ENCODE data around the gene ASIC3. TPM values are rescaled to one million over a fixed set of nuclear protein-coding genes. Genes with fewer than 3 reads are reported as not detected.
"Not testable (repeated sequence)": the region's sequence is repeated elsewhere in the genome, so short reads cannot be mapped to it uniquely, and the experiment has no call there.

The ASIC3 gene
- total RNA-seq, 1 donor from 2014 or later = 5.2 TPM

GRCh38 chr7:151012911-151013347, 35.4 kb upstream of the ASIC3 start:
- intact Hi-C loops (cut with DNase I) = no loop called here
- DNase-seq (ENCODE audit: low spot score) = no peak

GRCh38 chr7:151013356-151013732, 35.0 kb upstream of the ASIC3 start:
- intact Hi-C loops (cut with DNase I) = no loop called here
- no peak for DNase-seq (ENCODE audit: low spot score)

GRCh38 chr7:151013733-151014497, 34.4 kb upstream of the ASIC3 start:
- intact Hi-C loops (cut with DNase I) = no loop called here
- DNase-seq (ENCODE audit: low spot score) = no peak

DNA sequence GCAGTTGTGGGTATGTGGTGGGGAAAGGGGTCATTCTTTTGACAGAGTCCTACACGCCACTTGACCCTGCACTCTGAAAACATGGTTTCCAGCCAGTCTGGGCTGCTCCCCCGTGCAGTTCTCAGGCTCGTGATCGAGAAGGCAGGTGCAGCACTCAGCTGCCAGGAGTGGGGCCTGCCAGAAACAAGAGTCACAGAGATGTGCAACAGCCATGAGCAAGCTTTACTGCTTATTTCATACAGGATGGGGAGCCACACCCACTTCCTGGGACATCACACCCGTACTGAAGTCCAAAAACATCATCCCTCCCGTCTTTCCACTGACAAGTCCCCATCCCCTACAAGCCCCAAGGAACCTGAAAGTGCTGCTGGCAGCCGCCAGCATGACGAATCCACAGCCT, 33.4 kb upstream of the ASIC3 start:
- DNase-seq (ENCODE audit: low spot score) = no peak
- intact Hi-C loops (cut with DNase I) = no loop called here

- no peak for DNase-seq (ENCODE audit: low spot score)
- intact Hi-C loops (cut with DNase I) = no loop called here
Observed at GRCh38 chr7:151015967-151016366, 32.4 kb upstream of the ASIC3 start.

- DNase-seq (ENCODE audit: low spot score) = no peak
- intact Hi-C loops (cut with DNase I) = no loop called here
Observed at GRCh38 chr7:151016505-151016904, 31.8 kb upstream of the ASIC3 start.

DNA sequence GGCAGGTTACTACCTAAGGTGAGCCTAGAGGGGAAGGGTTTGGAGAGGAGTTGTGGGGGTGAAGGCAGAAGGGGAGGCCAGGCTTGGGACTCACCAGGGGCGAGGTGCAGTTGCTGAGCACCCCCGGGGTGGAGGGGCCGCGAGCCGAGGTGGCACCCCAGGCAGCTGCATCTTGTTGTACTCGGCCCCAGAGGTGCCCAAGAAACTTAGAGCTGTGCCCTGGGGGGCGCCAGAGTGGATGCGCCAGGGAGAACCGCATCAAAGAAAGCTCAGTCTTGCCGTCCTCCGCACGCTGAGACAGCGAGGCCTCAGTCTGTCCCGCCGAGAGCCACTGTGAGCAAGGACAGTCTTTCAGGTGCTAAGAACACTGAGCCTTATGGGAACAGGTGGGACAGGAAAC, 31.4 kb upstream of the ASIC3 start:
- no peak for DNase-seq (ENCODE audit: low spot score)
- intact Hi-C loops (cut with DNase I) = no loop called here

- intact Hi-C loops (cut with DNase I) = no loop called here
Observed at GRCh38 chr7:151017370-151017952, 30.9 kb upstream of the ASIC3 start.

DNA sequence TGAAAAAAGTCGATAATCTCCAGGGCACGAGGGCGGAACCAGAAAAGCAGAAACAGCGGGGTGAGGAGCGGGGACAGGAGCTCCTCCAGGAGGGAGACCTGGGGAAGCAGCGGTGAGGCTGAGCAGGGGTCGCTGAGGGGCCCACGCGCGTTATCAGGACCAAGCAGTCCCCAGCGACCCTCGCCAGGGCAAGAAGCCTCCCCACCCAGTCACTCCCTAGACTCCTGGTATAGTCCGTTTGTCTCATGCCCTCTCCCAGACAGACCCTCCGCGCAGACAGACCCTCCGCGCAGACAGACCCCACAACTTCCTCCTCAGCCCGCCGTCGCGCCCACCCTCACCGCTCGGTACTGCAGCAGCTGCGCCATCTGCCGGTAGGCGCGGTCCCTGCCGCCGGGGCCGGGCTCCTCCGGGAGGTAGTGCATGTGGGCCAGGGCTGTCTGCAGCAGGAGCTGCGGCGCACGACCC, 30.3 kb upstream of the ASIC3 start:
- DNase-seq (ENCODE audit: low spot score) = peak; percentile 87
- intact Hi-C loops (cut with DNase I) = loop anchor here (2.0 kb wide), 1 partner anchor 119 kb away; no protein-coding TSS in a partner anchor

More at GRCh38 chr7:151017370-151017952, 30.9 kb upstream of the ASIC3 start:
- DNase-seq (ENCODE audit: low spot score) = no peak

DNA sequence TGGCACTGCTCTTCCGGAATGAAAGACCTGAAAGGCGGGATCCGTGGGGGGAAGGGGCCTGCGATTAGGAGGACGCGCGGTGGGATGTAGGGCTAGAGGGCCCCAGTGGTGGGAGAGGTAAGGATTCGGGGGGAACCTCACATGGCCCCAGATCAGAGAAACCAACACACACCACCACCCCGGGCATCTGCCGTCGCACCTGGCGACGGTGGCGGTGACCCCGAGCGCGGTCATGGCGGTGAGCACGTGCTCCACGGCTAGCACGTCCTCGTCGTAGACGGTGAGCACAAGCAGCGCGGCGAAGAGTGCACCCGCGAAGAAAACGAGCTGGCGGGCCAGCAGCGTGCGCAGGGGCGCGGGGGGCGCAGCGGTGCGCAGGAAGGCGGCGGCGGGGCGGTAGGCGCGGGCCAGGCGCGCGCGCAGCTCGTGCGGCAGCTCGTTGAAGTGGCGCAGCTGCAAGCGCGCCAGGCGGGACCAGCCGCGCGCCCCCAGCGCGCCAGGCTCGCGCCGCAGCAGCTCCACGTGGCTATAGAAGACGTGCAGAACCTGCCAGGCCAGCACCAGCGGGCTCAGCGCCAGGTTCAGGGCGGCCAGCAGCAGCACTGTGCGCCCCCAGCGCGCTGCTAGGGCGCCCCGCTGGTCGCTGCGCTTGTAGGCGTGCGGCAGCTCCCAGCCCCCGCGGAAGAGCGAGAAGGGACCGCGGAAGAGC, 29.8 kb upstream of the ASIC3 start:
- DNase-seq (ENCODE audit: low spot score) = no peak
- intact Hi-C loops (cut with DNase I) = loop anchor here (2.0 kb wide), 1 partner anchor 120 kb away; no protein-coding TSS in a partner anchor

GRCh38 chr7:151019130-151019447, 29.2 kb upstream of the ASIC3 start:
- DNase-seq (ENCODE audit: low spot score) = no peak
- intact Hi-C loops (cut with DNase I) = loop anchor here (2.0 kb wide), 1 partner anchor 120 kb away; no protein-coding TSS in a partner anchor

DNA sequence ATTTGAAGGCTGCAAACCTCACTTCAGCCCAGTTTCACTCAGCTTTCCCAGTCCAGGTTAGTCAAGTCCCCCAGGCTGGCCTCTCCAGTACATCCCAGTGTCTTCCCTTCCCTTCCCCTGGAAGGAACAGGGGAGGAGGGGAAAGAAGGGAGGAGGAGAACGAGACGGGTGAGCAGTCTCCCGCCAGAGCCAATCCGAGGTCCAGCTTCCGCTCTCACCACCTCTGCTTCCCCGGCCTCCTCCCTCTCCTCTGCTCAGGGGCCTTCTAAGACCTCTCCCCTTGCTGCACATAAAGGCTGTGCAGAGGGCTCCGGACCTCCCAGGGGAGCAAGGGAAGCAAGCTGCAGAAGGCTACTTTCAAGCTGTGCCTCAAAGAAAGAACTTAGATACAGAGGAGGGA, 28.1 kb upstream of the ASIC3 start:
- no peak for DNase-seq (ENCODE audit: low spot score)
- intact Hi-C loops (cut with DNase I) = no loop called here

DNA sequence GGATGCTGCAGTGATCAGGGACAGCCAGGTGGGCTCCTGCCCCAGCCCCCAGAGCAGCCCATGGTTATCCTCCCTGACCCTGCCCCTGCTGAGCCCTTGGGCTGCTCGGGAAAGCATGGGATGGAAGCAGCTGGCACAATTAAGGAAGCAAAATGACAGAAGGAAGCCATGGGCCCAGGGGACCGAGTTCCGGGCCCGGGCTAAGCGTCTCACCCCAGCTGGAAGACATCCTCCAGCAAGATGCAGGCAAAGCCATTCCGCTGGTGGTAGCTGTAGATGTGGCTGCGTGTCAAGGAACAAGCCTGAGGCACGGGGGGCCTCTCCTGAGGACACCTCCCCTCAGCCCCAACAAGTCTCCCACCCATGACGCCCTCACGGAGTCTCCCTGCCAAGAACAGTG, 25.1 kb upstream of the ASIC3 start:
- no peak for DNase-seq (ENCODE audit: low spot score)
- intact Hi-C loops (cut with DNase I) = no loop called here

DNA sequence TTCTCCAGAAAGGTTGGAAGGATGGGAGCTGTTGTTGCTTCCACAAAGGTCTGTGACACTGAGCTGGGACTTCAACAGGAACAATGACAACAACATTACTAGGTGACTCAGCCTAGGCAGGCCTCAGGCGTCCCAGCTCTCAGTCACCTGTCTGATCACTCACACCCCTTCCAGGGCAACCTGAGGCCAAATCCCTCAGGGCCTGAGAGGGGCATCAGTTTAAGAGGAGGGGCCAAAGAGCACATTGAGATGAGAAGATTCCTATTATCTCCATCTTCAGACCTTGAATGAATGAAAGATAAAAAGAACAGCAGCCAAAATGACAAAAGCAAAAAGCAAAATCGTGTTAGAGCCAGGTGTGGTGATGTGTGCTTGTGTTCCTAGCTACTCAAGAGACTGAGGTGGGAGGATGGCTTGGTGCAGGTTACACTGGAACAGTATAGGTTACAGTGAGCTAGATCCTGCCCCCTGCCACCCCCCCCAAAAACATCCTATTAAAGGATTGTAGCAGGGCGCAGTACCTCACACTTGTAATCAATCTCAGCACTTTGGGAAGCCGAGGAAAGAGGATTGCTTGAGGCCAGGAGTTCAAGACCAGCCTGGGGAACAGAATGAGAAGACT, 23.8 kb upstream of the ASIC3 start, which contains the start of gene ATG9B:
ATG9B (minus strand) TSS at position 60 of the 622 bp plus-strand sequence. CDS start 71 bp downstream, outside the sequence.
- intact Hi-C loops (cut with DNase I) = loop anchor here (5.0 kb wide), 1 partner anchor 88 kb away; no protein-coding TSS in a partner anchor
- DNase-seq (ENCODE audit: low spot score) = no peak

- intact Hi-C loops (cut with DNase I) = loop anchor here (5.0 kb wide), 1 partner anchor 86 kb away; no protein-coding TSS in a partner anchor
- DNase-seq (ENCODE audit: low spot score) = no peak
Observed at GRCh38 chr7:151025924-151026671, 22.2 kb upstream of the ASIC3 start.

- DNase-seq (ENCODE audit: low spot score) = not testable (repeated sequence)
- intact Hi-C loops (cut with DNase I) = loop anchor here (5.0 kb wide), 1 partner anchor 85 kb away; no protein-coding TSS in a partner anchor
Observed at GRCh38 chr7:151026771-151027727, 21.3 kb upstream of the ASIC3 start.

DNA sequence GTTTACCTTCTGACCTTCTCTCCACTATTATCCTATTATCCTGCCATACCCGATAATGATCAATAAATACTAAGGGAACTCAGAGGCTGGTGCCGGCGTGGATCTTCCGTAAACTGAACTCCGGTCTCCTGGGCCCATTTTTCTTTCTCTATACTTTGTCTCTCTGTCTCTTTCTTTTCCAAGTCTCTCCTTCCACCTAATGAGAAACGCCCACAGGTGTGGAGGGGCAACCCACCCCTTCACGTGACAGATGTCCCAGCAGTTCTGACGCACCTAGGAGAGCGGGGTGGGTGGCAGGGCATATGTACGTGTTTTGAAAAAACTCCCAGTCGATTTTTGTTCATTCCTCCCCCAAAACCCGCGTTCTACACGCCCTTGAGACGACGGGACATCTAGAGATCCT, 20.6 kb upstream of the ASIC3 start:
- not testable (repeated sequence) for DNase-seq (ENCODE audit: low spot score)
- intact Hi-C loops (cut with DNase I) = loop anchor here (1.0 to 5.0 kb wide), 3 partner anchors 31 to 85 kb away; partner anchors contain the start of genes FASTK and SLC4A2
